ENCODE results near the gene ANP32B.

DNA sequence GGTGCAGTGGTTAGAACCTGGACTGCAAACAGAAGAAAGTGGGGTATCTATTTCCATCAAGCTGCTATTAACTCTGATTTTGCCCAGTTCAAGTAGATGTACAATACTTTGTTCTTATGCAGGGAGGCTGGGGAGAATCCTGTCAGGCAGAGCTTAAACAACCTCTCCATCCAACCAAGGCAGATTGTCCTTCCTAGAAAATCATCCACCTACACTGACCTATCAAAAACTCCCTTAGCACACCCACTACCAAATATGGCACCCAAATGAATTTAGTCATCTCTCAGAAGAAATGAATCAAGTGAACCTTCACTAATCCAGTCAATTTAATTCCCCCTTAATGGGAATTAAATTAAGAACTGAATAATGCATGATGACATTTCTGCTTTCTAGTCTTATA is 26.8 kb upstream of the ANP32B start:
- TF ChIP-seq, protein P1, sequence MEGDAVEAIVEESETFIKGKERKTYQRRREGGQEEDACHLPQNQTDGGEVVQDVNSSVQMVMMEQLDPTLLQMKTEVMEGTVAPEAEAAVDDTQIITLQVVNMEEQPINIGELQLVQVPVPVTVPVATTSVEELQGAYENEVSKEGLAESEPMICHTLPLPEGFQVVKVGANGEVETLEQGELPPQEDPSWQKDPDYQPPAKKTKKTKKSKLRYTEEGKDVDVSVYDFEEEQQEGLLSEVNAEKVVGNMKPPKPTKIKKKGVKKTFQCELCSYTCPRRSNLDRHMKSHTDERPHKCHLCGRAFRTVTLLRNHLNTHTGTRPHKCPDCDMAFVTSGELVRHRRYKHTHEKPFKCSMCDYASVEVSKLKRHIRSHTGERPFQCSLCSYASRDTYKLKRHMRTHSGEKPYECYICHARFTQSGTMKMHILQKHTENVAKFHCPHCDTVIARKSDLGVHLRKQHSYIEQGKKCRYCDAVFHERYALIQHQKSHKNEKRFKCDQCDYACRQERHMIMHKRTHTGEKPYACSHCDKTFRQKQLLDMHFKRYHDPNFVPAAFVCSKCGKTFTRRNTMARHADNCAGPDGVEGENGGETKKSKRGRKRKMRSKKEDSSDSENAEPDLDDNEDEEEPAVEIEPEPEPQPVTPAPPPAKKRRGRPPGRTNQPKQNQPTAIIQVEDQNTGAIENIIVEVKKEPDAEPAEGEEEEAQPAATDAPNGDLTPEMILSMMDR (conservative IDR thresholded peaks at IDR 0.05; ENCODE audit: low read depth, low read length) = no peak
- TF ChIP-seq EZH2 (IDR thresholded peaks at IDR 0.05; ENCODE audit: low read length, unreplicated experiment) = no peak
